ENCODE measurements around the gene BMP7.

Gene BMP7

DNA sequence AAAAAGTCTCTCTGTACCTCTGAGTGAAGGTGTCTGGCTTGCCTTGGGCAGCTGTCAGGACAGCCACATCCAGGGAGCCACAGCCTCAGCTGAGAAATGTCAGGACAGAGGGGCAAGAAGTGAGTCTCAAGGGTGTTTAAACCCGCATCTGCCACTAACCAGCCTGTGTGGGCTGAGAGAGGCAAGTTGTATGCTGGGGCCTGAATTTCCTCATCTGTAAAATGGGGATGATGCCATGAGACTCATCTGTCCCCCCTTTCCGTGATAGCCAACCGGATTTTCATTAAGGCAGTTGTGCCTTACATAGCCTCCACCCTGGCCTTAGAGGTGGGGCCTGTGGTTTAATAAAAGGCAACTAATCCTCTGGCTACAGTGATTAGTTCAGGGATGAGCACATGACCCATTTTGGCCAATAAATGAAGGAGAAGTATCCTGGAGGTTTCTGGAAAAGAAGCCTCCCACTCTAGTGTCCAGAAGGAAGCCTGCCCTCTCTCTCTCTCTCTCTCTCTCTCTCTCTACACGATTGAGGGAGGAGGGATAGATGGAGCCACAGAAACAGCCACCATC, 79.3 kb downstream of the BMP7 start:
- FAIRE-seq = no peak

- no peak for FAIRE-seq
Observed at GRCh38 chr20:57186192-57186591, 80.2 kb downstream of the BMP7 start.

DNA sequence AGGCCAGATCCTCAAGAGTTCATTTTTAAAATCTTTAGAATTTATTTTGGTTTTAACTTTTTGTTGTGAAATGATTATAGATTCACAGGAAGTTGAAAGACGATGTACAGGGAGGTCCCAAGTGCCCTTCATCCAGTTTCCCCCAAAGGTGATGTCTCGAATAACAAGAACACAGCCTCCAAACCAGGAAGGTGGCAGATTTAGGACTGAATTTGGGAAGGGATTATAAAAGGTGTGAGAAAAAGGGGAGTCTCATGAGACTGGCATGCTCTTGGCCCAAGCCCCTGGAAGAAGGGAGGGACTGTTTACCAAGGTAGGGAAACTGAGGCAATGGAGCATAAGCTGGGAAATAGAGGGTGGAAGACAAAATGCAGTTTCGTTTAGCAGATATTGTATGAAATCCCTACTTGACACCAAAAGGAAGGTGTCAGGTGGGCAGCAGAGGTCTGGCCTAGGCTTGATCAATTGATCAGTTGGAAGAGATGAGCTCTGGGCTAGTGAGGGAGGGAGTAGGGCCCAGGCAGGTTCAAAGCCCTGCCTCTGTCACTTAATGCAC, 81.2 kb downstream of the BMP7 start:
- no peak for FAIRE-seq

GRCh38 chr20:57183457-57184009, 82.9 kb downstream of the BMP7 start:
- FAIRE-seq = no peak

DNA sequence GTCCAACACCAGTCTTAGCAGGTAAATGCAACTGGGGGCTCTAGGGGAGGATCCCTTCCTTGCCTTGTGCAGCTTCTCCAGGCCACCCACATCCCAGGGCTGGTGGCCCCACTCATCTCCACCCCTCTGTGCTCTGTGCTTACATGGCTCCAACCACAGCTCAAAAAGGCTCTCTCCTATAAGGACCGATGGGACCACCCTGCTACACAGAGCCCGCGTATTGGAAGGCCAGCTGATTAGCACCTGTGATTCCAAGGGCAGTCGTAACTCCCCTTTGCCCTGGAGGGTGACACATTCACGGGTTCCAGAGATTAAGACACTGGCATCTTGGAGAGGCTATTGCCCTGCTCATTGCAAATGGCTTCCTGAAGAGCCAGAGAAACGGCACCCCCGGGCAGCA, 84.8 kb downstream of the BMP7 start:
- no peak for FAIRE-seq

DNA sequence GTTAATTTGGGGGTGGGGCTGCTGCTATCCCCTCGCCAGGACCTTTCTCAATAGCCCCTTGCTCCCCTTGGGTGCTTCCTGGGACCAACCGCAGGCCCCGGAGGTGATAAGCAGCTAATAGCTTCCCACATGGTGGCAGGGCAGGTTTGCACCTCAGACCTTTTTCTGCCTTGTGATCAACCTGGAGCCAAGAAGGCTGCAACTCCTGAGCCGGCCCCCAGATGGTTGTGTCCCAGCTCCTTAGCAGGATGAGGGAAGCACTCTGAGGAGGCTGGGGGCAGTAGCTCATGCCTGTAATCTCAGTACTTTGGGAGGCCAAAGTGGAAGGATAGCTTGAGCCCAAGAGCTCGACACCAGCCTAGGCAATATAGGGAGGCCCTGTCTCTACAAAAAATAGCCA, 85.5 kb downstream of the BMP7 start:
- FAIRE-seq = no peak

- FAIRE-seq = no peak
Observed at GRCh38 chr20:57180387-57180786, 86.1 kb downstream of the BMP7 start.

- FAIRE-seq = no peak
Observed at GRCh38 chr20:57179265-57179664, 87.2 kb downstream of the BMP7 start.

DNA sequence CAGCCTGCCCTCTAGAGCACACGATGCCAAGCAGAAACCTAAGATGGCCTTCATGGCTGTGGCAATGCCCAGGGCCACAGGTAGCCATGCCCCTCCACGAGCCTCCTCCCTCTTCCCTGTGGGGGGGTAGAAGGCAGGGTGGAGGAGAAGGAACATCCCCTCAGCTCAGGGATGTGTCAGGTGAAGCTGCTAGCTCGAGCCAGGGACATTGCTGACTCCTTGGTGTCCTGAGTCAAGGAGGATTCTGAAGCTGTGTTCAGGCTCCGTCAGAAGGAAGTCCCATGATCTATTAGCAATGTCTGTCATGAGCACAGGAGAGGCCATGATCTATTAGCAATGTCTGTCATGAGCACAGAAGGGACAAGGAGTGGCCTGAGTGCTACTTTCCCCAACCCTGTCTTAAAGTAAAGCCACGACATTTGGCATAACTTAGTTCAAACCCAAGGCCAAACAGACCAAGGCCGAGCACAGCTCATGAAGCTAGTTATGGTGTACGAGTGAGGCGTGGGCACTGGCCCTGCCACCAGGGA, 87.8 kb downstream of the BMP7 start:
- FAIRE-seq = no peak

GRCh38 chr20:57177636-57178280, 88.7 kb downstream of the BMP7 start:
- no peak for FAIRE-seq

- FAIRE-seq = no peak
Observed at GRCh38 chr20:57176842-57177241, 89.6 kb downstream of the BMP7 start.

DNA sequence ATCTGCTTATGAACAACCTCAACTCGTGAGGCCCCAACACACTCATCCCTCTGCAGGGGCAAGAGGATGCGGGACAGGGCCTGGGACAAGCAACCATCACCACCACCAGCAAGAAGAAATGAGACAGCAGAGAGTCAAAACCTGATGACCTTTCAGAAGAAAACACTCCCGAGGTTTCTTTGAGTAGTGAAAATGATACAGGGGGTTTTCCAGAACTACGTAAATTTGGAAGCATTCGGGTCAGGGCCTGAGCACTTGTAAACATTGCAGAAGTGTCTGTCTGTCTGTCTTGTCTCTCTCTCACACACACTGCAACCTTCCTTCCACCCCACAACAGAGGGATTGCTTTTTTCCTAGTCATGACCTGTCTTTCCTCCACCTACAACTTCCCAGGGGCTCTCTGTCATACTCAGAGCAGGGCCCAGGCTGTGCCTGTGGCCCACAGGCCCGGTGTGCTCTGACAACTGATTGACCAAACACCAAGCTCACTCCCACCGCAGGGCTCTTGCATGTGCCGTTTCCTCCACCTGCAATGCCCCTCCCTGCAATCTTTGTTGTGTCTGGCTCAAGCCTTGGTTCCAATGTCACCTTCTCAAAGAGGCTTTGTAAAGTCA, 90.9 kb downstream of the BMP7 start:
- no peak for FAIRE-seq

DNA sequence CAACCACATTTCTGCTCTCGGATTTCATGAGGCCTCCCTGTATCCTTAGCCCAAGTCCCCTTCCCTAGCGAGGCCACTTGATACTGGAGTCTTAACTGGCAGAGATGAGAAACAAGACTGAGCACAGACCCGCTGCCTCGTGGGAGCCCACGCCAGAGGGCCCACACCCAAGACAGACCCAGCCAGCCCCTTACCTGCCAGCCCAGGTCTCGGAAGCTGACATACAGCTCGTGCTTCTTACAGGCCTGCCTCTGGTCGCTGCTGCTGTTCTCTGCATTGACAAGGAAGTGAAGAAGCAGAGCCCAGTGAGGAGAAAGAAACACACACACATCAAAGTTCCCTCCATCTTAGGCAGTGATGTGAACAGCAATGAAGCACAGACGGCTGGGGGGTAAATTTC, 91.7 kb downstream of the BMP7 start:
- no peak for FAIRE-seq

DNA sequence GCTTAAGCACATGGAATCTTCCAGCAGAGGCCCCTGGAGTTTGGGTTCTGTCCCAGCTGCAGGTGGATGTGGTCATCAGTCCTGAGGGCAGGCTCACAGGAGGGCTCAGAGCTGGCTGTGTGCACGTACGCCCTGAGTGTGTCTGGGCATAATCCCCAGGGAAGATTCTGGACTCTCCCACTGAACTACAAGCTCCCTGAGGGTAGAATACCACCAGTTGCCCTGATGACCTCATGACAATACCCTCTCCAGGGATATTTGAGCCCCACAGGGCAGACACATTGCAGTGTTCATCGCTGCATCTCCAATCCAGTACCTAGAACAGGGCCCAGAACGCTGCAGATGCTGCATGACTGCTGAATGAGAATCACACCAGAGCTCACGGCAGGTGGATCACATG, 92.5 kb downstream of the BMP7 start:
- no peak for FAIRE-seq

DNA sequence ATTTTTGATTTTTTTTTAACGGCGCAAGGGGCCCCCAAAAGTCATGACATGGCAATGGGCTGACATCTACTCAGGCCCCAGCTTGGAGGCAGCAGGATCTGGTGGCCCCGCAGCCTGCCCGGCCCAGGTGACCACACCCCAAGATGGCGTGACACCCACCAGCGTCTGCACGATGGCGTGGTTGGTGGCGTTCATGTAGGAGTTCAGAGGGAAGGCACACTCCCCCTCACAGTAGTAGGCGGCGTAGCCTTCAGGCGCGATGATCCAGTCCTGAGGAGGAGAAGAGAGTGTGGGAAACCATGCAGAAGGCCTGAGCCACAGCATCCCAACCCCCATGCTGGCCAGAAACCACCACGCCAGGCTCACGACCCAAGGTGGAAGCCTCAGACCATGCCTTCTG, 93.4 kb downstream of the BMP7 start:
- no peak for FAIRE-seq

DNA sequence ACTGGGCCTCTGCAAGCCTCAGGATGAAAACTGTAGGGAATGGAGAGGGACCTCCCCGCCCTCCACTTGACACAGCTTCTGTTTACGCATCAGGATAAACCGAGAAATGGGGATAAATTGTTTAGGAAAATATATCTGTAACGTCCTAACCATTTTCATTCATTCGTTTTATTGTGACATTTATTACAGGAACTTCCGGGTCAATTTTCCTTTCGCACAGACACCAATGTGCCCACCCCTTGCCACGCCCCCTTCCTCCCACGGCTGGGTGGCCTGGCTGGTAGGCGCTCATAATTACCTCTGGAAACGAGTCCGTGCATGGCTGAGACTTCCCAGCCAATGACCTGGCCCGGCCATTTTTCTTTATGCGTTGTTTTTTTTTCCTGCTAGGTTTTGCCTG, 96.1 kb downstream of the BMP7 start:
- FAIRE-seq = no peak

- FAIRE-seq = no peak
Observed at GRCh38 chr20:57169162-57169561, 97.3 kb downstream of the BMP7 start.

DNA sequence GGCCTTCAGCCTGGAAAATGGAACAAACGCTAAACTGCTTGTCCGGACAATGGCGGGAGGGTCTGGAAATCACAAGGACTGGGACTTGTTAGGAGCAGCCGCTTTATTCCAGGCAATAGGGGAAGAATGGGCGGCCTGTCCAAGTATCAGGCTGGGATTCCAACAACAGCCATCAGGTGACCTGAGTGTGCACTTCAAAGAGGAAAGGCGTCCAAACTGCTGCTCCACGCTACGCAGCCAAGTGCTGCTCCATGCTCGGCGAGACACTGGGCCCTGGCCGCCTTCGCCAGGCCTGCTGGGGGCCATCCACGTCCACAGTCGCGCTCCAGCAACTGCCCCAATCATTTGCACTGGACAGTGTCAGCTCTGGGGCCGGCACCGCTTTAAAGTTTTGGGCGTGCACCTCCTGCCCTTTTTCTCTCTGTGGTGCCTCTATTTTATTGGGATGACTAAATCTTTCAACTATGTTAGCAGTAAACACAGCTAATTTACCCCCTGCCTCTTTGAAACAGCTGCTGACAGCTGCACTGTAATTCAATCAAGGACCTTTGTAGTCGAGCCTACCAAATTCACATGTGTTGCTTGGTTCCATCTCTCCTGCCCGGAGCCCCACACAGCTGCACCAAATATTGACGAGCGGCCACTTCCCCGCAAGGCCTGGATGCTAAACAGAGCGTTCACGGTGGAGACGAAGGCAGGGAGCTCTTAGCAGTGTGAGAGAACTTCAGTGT, 98.3 kb downstream of the BMP7 start:
- peak; percentile 35 for FAIRE-seq

DNA sequence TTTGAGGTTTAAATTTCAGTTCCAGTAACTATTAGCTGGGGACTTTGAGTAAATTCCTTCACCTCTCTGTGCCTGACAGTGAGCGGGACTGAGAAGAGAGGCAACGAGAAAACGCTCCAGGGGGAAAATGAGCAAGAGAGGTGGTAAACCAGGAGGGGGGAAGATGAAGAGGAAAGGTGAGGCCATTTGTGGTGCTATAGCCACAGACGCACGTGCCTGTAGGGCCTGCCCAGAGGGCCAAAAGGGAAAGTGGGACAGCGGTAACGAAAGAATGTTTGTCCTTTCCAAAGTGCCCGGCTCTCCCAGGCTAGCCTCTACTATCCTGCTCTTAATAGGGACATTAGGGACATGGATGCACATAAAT, 99.2 kb downstream of the BMP7 start:
- no peak for FAIRE-seq

DNA sequence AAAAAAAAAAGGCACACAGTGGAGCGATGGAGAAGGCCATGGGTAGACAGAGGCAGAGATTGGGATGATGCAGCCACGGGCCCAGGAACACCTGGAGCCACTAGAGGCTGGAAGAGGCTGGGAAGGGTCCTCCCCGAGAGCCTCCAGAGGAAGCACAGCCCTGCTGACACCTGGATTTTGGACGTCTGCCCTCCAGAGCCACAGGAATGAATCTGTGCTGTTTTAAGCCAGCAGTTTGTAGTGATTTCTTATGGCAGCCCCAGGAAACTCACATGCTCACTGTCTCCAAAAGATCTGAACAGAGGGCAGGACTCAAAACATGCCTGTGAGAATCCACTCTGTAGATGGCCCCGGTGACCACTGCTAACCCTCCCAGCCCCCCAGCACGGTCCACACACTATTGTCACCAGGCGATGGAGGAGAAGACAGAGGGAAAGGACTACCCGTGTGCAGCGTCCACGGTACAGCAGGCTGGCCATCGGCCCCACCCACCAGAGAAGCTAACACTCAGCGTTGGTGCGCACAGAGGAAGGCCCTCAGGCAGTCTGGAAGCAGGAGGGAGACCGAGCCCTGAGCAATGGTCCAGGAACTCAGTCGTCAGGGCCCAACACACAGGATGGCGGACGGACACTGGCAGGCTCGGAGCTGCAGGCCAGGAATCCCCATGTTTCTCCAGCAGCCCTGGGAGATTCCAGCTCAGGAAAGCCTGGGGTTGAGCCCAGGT, 99.7 kb downstream of the BMP7 start:
- no peak for FAIRE-seq

GRCh38 chr20:57165427-57166004, 100.9 kb downstream of the BMP7 start:
- no peak for FAIRE-seq

DNA sequence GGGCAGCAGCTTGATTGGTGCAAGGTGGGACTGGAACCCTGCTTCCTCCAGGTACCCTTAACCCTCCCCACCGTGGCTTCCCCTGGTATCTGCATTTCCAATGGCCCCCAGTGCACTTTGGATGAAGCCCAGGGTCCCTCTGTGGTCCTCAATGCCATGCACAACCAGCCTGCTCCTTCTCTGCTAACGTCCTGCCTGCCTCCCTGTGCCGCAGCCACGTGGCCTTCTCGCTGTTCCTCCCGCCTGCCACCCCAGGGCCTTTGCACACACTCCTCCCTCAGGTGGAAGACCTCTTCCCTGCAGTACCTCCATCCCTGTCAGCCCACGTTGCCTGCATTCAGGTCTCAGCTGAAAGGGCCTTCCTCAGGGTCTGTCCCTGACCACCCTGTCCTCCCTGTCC, 101.6 kb downstream of the BMP7 start:
- FAIRE-seq = no peak
